ACC112 (cell line): Measurements from ENCODE around the gene GZMM.

Source experiments
- H2AFZ ChIP-seq: fragments of 200-600 bp; sonication (generic); one replicate; pipeline ENCODE4 v1.6.0; 2017; ENCODE audit warnings: antibody characterized with exemption, low read length; ENCODE audit not compliant: unreplicated experiment
- H3K27ac ChIP-seq: fragments of 200-600 bp; sonication (generic); 2 replicates; pipeline ENCODE4 v1.5.1; 2014; ENCODE audit warnings: low read depth, mild to moderate bottlenecking, antibody characterized with exemption, low read length, moderate library complexity
- H3K27me3 ChIP-seq: fragments of 200-600 bp; sonication (generic); 2 replicates; pipeline ENCODE4 v1.6.1; 2014; ENCODE audit warnings: mild to moderate bottlenecking, antibody characterized with exemption, low read length, moderate library complexity, mixed read lengths; ENCODE audit not compliant: insufficient read depth
- H3K36me3 ChIP-seq: fragments of 200-600 bp; sonication (generic); 2 replicates; pipeline ENCODE4 v1.6.1; 2016; ENCODE audit warnings: mild to moderate bottlenecking, antibody characterized with exemption, low read length, moderate library complexity, mixed read lengths; ENCODE audit not compliant: insufficient read depth
- H3K4me1 ChIP-seq: fragments of 200-600 bp; sonication (generic); one replicate; pipeline ENCODE4 v1.6.1; 2016; ENCODE audit warnings: low read length, mixed read lengths; ENCODE audit not compliant: insufficient read depth, unreplicated experiment, control insufficient read depth
- H3K4me3 ChIP-seq: fragments of 200-600 bp; sonication (generic); 2 replicates; pipeline ENCODE4 v1.5.1; 2014; ENCODE audit warnings: mild to moderate bottlenecking, low read depth, low read length
- H3K79me2 ChIP-seq: fragments of 200-600 bp; sonication (generic); one replicate; pipeline ENCODE4 v1.6.0; 2016; ENCODE audit warnings: low read length; ENCODE audit not compliant: control insufficient read depth, unreplicated experiment, insufficient read depth

The GZMM gene

GRCh38 chr19:498977-499623 lies 44.8 kb upstream of the GZMM start:
- Histone ChIP-seq H3K27me3 (peaks cover 13% of the 10 kb centered on the region; the same call in 1 of the 2 replicates), H3K4me1 (no peaks in the 10 kb centered on the region), H3K36me3 (no peaks in the 10 kb centered on the region), H3K27ac (no peak overlapping the region), H3K4me3 (no peak overlapping the region), H2AFZ (no peak overlapping the region), H3K79me2 (no peaks in the 10 kb centered on the region)

DNA sequence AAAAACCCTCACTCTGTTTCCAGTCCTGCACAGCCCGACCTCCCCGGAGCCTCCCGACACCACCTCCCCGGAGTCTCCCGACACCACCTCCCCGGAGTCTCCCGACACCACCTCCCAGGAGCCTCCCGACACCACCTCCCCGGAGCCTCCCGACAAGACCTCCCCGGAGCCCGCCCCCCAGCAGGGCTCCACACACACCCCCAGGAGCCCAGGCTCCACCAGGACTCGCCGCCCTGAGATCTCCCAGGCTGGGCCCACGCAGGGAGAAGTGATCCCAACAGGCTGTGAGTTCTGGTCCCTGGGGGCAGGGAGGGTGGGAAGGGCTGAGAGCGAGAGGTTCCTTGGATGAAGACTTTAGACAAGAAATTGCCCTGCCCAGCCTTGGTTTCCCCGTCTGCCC lies 42.2 kb upstream of the GZMM start:
- H3K4me1 ChIP-seq: peaks cover 4% of the 10 kb centered on the region
- H3K27ac ChIP-seq: no peak overlapping the region
- no peak overlapping the region for H3K4me3 ChIP-seq
- no peak overlapping the region for H2AFZ ChIP-seq
- H3K36me3 ChIP-seq: no peaks in the 10 kb centered on the region
- H3K27me3 ChIP-seq: peaks cover 8% of the 10 kb centered on the region; the same call in 1 of the 2 replicates
- no peaks in the 10 kb centered on the region for H3K79me2 ChIP-seq

GRCh38 chr19:504616-505015 lies 39.2 kb upstream of the GZMM start:
- Histone ChIP-seq H3K36me3 (no peaks in the 10 kb centered on the region), H3K79me2 (peaks cover 8% of the 10 kb centered on the region), H2AFZ (no peak overlapping the region), H3K27ac (no peak overlapping the region), H3K27me3 (no peaks in the 10 kb centered on the region), H3K4me3 (no peak overlapping the region), H3K4me1 (peaks cover 4% of the 10 kb centered on the region)

- Histone ChIP-seq H3K27me3 (no peaks in the 10 kb centered on the region), H3K79me2 (peaks cover 8% of the 10 kb centered on the region), H3K4me1 (peaks cover 4% of the 10 kb centered on the region), H3K27ac (peak overlapping the region; percentile 92), H2AFZ (peak overlapping the region; percentile 75), H3K36me3 (no peaks in the 10 kb centered on the region), H3K4me3 (peak overlapping the region; percentile 96)
These were observed 37.2 kb upstream of the GZMM start for GRCh38 chr19:506404-507285.

GRCh38 chr19:507286-508203 lies 36.3 kb upstream of the GZMM start, which contains the start of gene TPGS1:
Gene TPGS1, plus strand, starts transcription at chr19:507497. Its CDS starts 10 bp downstream, at chr19:507507.
- Histone ChIP-seq H3K27me3 (no peaks in the 10 kb centered on the region), H3K27ac (peak within 1 kb of the TSS; percentile 92), H3K79me2 (peaks cover 8% of the 10 kb centered on the region), H3K36me3 (no peaks in the 10 kb centered on the region), H3K4me1 (peaks cover 4% of the 10 kb centered on the region), H3K4me3 (peak within 1 kb of the TSS; percentile 96), H2AFZ (peak within 1 kb of the TSS; percentile 77)

DNA sequence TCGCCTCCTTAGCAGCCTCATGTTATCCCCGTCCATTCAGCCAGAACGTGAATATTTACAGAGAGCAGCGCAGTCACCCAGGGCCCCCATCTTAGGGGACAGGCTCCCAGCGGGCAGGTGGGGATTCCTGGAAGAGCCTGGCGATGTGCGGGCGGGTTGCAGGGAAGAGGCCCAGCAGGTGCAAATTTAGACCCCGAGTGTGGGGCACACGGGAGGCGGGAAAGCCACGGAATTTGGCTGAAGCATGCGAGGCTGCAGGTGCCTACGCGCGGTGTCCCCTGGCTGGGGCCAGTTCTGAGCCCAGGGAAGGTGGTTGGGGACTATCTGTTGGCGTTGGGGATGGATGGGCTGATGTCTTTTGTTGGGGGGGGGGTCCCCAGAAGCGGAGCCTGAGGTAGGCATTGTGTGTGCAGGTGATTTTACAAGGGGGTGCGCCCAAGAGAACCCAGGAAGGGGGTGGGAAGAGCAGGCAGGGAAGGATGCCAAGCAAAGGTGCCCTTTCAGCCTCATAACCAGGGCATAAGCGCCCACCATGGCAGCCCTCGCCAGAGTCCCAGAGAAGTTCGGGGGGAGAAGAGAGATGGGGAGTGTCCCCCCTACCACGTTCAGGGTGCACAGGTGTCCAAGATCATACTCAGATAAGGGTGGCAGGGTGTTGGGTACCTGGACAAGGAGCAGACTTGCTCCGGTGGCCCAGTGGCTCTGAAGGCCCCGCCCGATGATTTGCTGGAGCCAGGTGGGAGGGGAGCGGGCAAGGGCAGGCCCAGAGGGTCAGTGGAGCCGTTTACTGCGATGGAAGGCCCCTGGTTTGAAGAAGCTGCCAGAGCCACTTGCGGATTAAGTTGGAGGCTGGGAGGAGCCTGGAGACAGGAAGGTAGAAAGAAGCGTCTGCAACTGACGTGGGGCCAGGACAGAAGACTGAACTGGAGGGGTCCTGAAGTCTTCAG lies 35.4 kb upstream of the GZMM start:
- Histone ChIP-seq H3K4me1 (peaks cover 4% of the 10 kb centered on the region), H3K27me3 (no peaks in the 10 kb centered on the region), H3K79me2 (peaks cover 8% of the 10 kb centered on the region), H2AFZ (no peak overlapping the region), H3K4me3 (peak overlapping the region; percentile 96), H3K36me3 (no peaks in the 10 kb centered on the region), H3K27ac (no peak overlapping the region)

- Histone ChIP-seq H2AFZ (no peak overlapping the region), H3K79me2 (peaks cover 8% of the 10 kb centered on the region), H3K27me3 (no peaks in the 10 kb centered on the region), H3K27ac (no peak overlapping the region), H3K36me3 (no peaks in the 10 kb centered on the region), H3K4me1 (peaks cover 4% of the 10 kb centered on the region), H3K4me3 (no peak overlapping the region)
These were observed 33.2 kb upstream of the GZMM start for GRCh38 chr19:510606-511100.

DNA sequence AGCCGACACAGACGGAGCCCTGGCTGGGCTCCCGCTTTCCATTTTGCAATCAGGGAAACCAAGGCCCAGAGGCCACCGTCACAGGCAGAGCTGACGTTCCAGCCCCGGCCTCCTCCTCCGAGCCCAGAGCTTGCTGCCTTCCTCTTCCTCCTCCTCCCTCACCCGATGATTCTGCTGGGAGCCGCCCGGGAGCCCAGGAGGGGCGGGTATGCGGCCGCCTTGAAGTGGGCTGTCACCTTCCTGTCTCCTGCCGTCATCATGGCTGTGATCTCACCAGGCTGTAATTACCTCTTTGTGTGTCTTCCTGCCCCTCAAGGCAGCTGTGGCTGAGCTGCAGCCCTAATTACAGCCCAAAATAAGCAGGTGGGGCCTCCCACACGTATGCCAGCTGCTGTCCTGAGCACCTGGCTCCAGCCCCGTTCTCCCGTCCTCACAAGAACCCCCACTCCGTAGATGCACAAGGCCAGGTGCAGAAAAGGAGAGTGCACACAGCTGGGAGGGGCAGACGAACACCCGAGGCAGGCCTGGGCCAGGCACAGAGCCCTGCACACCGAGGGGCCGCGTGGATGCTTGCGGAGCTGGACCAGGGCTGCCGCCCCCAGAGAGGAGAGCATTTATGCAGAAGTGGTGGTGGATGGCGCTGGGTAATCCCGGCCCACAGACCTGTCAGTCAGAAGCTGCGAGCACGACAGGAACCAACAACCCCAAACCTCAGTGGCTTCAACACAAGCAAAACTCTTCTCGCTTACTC lies 32.6 kb upstream of the GZMM start:
- Histone ChIP-seq H2AFZ (no peak overlapping the region), H3K36me3 (no peaks in the 10 kb centered on the region), H3K27me3 (no peaks in the 10 kb centered on the region), H3K79me2 (peaks cover 8% of the 10 kb centered on the region), H3K27ac (no peak overlapping the region), H3K4me3 (no peak overlapping the region), H3K4me1 (peaks cover 2% of the 10 kb centered on the region)
